ENCODE results near the gene TBC1D25.
A peak's percentile ranks its signal among the peaks of the same experiment; 100 is the strongest.

Gene TBC1D25, protein sequence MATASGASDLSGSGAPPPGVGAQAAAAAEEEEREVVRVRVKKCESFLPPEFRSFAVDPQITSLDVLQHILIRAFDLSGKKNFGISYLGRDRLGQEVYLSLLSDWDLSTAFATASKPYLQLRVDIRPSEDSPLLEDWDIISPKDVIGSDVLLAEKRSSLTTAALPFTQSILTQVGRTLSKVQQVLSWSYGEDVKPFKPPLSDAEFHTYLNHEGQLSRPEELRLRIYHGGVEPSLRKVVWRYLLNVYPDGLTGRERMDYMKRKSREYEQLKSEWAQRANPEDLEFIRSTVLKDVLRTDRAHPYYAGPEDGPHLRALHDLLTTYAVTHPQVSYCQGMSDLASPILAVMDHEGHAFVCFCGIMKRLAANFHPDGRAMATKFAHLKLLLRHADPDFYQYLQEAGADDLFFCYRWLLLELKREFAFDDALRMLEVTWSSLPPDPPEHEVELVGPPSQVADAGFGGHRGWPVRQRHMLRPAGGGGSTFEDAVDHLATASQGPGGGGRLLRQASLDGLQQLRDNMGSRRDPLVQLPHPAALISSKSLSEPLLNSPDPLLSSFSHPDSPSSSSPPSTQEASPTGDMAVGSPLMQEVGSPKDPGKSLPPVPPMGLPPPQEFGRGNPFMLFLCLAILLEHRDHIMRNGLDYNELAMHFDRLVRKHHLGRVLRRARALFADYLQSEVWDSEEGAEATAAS

DNA sequence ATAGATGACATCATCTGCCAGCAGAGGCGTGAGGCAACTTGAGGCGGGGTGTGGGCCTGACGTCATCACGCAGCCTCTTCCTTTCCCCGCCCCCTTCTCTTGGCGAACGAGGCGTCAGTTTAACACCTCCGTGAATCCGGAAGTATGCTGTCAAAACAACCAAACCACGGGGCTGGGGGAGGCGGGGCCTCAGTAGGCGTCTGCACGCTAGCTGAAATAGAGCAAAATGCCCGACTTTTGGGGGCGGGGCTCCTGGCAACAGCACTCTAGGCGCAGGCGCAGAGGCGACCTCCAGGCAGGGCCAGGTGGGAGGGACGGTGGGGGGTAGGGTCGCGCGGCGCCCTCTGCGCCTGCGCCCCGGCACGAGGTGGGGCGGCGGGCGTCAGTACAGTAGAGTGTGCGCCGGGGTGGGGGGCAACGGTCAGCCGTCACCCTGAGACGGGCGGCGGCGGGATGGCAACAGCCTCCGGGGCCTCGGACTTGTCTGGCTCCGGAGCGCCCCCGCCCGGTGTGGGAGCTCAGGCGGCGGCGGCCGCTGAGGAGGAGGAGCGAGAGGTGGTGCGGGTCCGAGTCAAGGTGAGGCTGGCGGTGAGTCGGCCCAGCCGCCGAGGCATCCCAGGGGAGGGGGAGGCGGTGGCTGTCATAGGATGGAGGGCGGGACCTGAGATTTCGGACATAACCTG lies at the start of gene TBC1D25:
Gene TBC1D25, plus strand, starts transcription at position 370 of the 683 bp plus-strand sequence. Its CDS starts 84 bp downstream, at position 454.
- H3K9me3 ChIP-seq (ENCODE audit: control insufficient read depth, insufficient read depth, low read depth, low read length): no peaks in the 10 kb centered on the region
- peak within 1 kb of the TSS; percentile 74 for H3K27ac ChIP-seq (ENCODE audit: extremely low read depth, low read depth, low read length)
- peaks cover 12 to 18% of the 10 kb centered on the region in 2 experiments; a peak in 2 of 3 replicates for H3K36me3 ChIP-seq (ENCODE audit: control insufficient read depth in 2 of 2, insufficient read depth in 1 of 2, low read length in 2 of 2)
- H3K4me3 ChIP-seq (ENCODE audit: low read depth, low read length): peak within 1 kb of the TSS; percentile 68
- ChIA-PET POLR2A (interaction anchor here (0.7 to 2.6 kb wide), 10 partner anchors 10 to 198 kb away, joined by 3 to 16 read pairs (median 4); partner anchors contain the start of genes EBP and RBM3), CTCF (interaction anchor here (0.5 to 0.9 kb wide), 7 partner anchors 12 to 1351 kb away, joined by 3 to 4 read pairs (median 3); no protein-coding TSS in a partner anchor)
- no peaks in the 10 kb centered on the region for H3K4me1 ChIP-seq (ENCODE audit: control insufficient read depth, insufficient read depth, low read length)
- TF ChIP-seq, protein P1, sequence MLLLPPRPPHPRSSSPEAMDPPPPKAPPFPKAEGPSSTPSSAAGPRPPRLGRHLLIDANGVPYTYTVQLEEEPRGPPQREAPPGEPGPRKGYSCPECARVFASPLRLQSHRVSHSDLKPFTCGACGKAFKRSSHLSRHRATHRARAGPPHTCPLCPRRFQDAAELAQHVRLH (tag by site-specific recombination; IDR thresholded peaks at IDR 0.05): 0 out of 2 replicates have a peak, but pooled peaks have one; percentile 10
- TF ChIP-seq ZSCAN16 (tag by site-specific recombination; IDR thresholded peaks at IDR 0.05) (no peak), ZNF624 (tag by site-specific recombination; IDR thresholded peaks at IDR 0.05) (no peak), ZNF571 (tag by site-specific recombination; IDR thresholded peaks at IDR 0.05) (no peak), SALL2 (tag by site-specific recombination; IDR thresholded peaks at IDR 0.05; ENCODE audit: borderline replicate concordance) (no peak), ZNF248 (tag by site-specific recombination; IDR thresholded peaks at IDR 0.05) (no peak), ZNF24 (tag by site-specific recombination; IDR thresholded peaks at IDR 0.05) (no peak; the same call in 1 of the 2 replicates), ZNF600 (tag by site-specific recombination; IDR thresholded peaks at IDR 0.05) (peak; percentile 76), ZNF560 (tag by site-specific recombination; IDR thresholded peaks at IDR 0.05; ENCODE audit: borderline replicate concordance) (no peak), YY1 (tag by site-specific recombination; IDR thresholded peaks at IDR 0.05) (no peak), ZNF146 (tag by site-specific recombination; IDR thresholded peaks at IDR 0.05) (no peak), SP3 (tag by site-specific recombination; IDR thresholded peaks at IDR 0.05) (peak; percentile 74), ZNF623 (tag by site-specific recombination; IDR thresholded peaks at IDR 0.05) (no peak), ZNF701 (tag by site-specific recombination; IDR thresholded peaks at IDR 0.05) (no peak), ZNF626 (tag by site-specific recombination; IDR thresholded peaks at IDR 0.05) (no peak), ZNF555 (tag by site-specific recombination; conservative IDR thresholded peaks at IDR 0.05) (no peak), KLF9 (tag by site-specific recombination; IDR thresholded peaks at IDR 0.05; ENCODE audit: low read depth) (peak; percentile 83), REPIN1 (tag by site-specific recombination; IDR thresholded peaks at IDR 0.05; ENCODE audit: low read depth) (no peak), ZNF785 (tag by site-specific recombination; IDR thresholded peaks at IDR 0.05) (no peak), ZEB2 (tag by site-specific recombination; IDR thresholded peaks at IDR 0.05) (peak; percentile 76; the same call in 1 of the 2 replicates)
- TF ChIP-seq, protein P2, sequence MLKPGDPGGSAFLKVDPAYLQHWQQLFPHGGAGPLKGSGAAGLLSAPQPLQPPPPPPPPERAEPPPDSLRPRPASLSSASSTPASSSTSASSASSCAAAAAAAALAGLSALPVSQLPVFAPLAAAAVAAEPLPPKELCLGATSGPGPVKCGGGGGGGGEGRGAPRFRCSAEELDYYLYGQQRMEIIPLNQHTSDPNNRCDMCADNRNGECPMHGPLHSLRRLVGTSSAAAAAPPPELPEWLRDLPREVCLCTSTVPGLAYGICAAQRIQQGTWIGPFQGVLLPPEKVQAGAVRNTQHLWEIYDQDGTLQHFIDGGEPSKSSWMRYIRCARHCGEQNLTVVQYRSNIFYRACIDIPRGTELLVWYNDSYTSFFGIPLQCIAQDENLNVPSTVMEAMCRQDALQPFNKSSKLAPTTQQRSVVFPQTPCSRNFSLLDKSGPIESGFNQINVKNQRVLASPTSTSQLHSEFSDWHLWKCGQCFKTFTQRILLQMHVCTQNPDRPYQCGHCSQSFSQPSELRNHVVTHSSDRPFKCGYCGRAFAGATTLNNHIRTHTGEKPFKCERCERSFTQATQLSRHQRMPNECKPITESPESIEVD (tag by site-specific recombination; IDR thresholded peaks at IDR 0.05): no peak
- TF ChIP-seq, protein P3, sequence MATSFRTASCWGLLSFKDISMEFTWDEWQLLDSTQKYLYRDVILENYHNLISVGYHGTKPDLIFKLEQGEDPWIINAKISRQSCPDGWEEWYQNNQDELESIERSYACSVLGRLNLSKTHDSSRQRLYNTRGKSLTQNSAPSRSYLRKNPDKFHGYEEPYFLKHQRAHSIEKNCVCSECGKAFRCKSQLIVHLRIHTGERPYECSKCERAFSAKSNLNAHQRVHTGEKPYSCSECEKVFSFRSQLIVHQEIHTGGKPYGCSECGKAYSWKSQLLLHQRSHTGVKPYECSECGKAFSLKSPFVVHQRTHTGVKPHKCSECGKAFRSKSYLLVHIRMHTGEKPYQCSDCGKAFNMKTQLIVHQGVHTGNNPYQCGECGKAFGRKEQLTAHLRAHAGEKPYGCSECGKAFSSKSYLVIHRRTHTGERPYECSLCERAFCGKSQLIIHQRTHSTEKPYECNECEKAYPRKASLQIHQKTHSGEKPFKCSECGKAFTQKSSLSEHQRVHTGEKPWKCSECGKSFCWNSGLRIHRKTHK (tag by site-specific recombination; IDR thresholded peaks at IDR 0.05): no peak
- TF ChIP-seq, protein P4, sequence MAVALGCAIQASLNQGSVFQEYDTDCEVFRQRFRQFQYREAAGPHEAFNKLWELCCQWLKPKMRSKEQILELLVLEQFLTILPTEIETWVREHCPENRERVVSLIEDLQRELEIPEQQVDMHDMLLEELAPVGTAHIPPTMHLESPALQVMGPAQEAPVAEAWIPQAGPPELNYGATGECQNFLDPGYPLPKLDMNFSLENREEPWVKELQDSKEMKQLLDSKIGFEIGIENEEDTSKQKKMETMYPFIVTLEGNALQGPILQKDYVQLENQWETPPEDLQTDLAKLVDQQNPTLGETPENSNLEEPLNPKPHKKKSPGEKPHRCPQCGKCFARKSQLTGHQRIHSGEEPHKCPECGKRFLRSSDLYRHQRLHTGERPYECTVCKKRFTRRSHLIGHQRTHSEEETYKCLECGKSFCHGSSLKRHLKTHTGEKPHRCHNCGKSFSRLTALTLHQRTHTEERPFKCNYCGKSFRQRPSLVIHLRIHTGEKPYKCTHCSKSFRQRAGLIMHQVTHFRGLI (tag by site-specific recombination; IDR thresholded peaks at IDR 0.05): no peak
- TF ChIP-seq, protein P5, sequence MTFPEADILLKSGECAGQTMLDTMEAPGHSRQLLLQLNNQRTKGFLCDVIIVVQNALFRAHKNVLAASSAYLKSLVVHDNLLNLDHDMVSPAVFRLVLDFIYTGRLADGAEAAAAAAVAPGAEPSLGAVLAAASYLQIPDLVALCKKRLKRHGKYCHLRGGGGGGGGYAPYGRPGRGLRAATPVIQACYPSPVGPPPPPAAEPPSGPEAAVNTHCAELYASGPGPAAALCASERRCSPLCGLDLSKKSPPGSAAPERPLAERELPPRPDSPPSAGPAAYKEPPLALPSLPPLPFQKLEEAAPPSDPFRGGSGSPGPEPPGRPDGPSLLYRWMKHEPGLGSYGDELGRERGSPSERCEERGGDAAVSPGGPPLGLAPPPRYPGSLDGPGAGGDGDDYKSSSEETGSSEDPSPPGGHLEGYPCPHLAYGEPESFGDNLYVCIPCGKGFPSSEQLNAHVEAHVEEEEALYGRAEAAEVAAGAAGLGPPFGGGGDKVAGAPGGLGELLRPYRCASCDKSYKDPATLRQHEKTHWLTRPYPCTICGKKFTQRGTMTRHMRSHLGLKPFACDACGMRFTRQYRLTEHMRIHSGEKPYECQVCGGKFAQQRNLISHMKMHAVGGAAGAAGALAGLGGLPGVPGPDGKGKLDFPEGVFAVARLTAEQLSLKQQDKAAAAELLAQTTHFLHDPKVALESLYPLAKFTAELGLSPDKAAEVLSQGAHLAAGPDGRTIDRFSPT (tag by site-specific recombination; IDR thresholded peaks at IDR 0.05): no peak
- TF ChIP-seq, protein P6, sequence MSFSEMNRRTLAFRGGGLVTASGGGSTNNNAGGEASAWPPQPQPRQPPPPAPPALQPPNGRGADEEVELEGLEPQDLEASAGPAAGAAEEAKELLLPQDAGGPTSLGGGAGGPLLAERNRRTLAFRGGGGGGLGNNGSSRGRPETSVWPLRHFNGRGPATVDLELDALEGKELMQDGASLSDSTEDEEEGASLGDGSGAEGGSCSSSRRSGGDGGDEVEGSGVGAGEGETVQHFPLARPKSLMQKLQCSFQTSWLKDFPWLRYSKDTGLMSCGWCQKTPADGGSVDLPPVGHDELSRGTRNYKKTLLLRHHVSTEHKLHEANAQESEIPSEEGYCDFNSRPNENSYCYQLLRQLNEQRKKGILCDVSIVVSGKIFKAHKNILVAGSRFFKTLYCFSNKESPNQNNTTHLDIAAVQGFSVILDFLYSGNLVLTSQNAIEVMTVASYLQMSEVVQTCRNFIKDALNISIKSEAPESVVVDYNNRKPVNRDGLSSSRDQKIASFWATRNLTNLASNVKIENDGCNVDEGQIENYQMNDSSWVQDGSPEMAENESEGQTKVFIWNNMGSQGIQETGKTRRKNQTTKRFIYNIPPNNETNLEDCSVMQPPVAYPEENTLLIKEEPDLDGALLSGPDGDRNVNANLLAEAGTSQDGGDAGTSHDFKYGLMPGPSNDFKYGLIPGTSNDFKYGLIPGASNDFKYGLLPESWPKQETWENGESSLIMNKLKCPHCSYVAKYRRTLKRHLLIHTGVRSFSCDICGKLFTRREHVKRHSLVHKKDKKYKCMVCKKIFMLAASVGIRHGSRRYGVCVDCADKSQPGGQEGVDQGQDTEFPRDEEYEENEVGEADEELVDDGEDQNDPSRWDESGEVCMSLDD (tag by site-specific recombination; IDR thresholded peaks at IDR 0.05): peak; percentile 61; the same call in 1 of the 2 replicates
